ENCODE measurements around the gene ALDH16A1. TPM values are rescaled to one million over a fixed set of nuclear protein-coding genes. Genes with fewer than 3 reads are reported as not detected.
A peak's percentile ranks its signal among the peaks of the same experiment; 100 is the strongest.

ALDH16A1 gene
- total and polyA plus RNA-seq, 10 of the 15 experiments (the other 5 are each of a cell fraction or from before 2014, with no cell fraction given), result 1.7 to 49.3 (median 18.1) TPM

- TF ChIP-seq CBFB (IDR thresholded peaks at IDR 0.05; ENCODE audit: low read depth), result peak; percentile 86
- TF ChIP-seq ATF3 (IDR thresholded peaks at IDR 0.05; ENCODE audit: borderline replicate concordance, extremely low read depth, low read depth, low read length), result no peak
- TF ChIP-seq RBBP5 (conservative IDR thresholded peaks at IDR 0.05), result no peak
- TF ChIP-seq USF1 (IDR thresholded peaks at IDR 0.05; ENCODE audit: borderline replicate concordance, extremely low read length, insufficient read depth, low read depth, low read length), result no peak
- peak; percentile 99 for TF ChIP-seq MTA3 (IDR thresholded peaks at IDR 0.05; ENCODE audit: borderline replicate concordance, low read length)
- no peak for TF ChIP-seq CHD4 (IDR thresholded peaks at IDR 0.05)
- 0 out of 2 replicates have a peak, but pooled peaks have one; percentile 31 for TF ChIP-seq TCF7 (IDR thresholded peaks at IDR 0.05; ENCODE audit: borderline replicate concordance)
- TF ChIP-seq EP300 (IDR thresholded peaks at IDR 0.05; ENCODE audit: borderline replicate concordance in 1 of 2, control insufficient read depth in 1 of 2, low read depth in 2 of 2, low read length in 2 of 2), result no peak
- TF ChIP-seq ZNF274 (IDR thresholded peaks at IDR 0.05; ENCODE audit: insufficient read depth, insufficient read length), result no peak
- no peak for TF ChIP-seq ZNF592 (IDR thresholded peaks at IDR 0.05)
- no peak for TF ChIP-seq NR2C2 (IDR thresholded peaks at IDR 0.05; ENCODE audit: borderline replicate concordance, control insufficient read depth, insufficient read length, low read depth)
- no peak for TF ChIP-seq SMARCA5 (IDR thresholded peaks at IDR 0.05)
- TF ChIP-seq NFYB (IDR thresholded peaks at IDR 0.05; ENCODE audit: insufficient read depth, low read depth, low read length), result no peak
- TF ChIP-seq JUND (IDR thresholded peaks at IDR 0.05; ENCODE audit: low read depth, low read length), result no peak
- no peak for TF ChIP-seq NFYA (IDR thresholded peaks at IDR 0.05; ENCODE audit: borderline replicate concordance, low read depth, low read length)
- peak; percentile 40 for TF ChIP-seq NFIC (IDR thresholded peaks at IDR 0.05; ENCODE audit: low read depth, low read length)
- no peak for TF ChIP-seq EED (IDR thresholded peaks at IDR 0.05; ENCODE audit: low read depth)
- TF ChIP-seq POU2F2 (IDR thresholded peaks at IDR 0.05; ENCODE audit: borderline replicate concordance, low read depth, low read length), result no peak; the same call in 1 of the 3 replicates
- no peak for TF ChIP-seq HDAC2 (IDR thresholded peaks at IDR 0.05)
- TF ChIP-seq PKNOX1 (IDR thresholded peaks at IDR 0.05), result no peak
- TF ChIP-seq KAT2A (conservative IDR thresholded peaks at IDR 0.05; ENCODE audit: control insufficient read depth, low read depth, low read length), result no peak
- no peak for TF ChIP-seq WRNIP1 (IDR thresholded peaks at IDR 0.05; ENCODE audit: borderline replicate concordance, low read depth, low read length)
- TF ChIP-seq NR2F1 (conservative IDR thresholded peaks at IDR 0.05), result no peak
- no peak for TF ChIP-seq KLF5 (IDR thresholded peaks at IDR 0.05; ENCODE audit: partially characterized antibody)
- no peak for TF ChIP-seq FOXK2 (IDR thresholded peaks at IDR 0.05)
Observed at GRCh38 chr19:49492573-49493405, 39.8 kb downstream of the ALDH16A1 start (continued).

Measured in GM12878 (cell line).